UCSD-AML1 (cell line): ENCODE results near the gene ACTR3C.

ENCODE experiments used
- DNase-seq: peaks from one replicate; lab custom pipeline; 2025; ENCODE audit not compliant: unreplicated experiment; lab: John Stamatoyannopoulos, UW

The ACTR3C gene

GRCh38 chr7:150322833-150323681, at the start of gene ACTR3C, which contains the start of gene LRRC61:
ACTR3C (minus strand) TSS chr7:150323545; CDS start chr7:150295296, 28,249 bp downstream.
LRRC61 (plus strand) TSS chr7:150323355; CDS start chr7:150336862, 13,507 bp downstream.
- DNase-seq, result no peak

DNA sequence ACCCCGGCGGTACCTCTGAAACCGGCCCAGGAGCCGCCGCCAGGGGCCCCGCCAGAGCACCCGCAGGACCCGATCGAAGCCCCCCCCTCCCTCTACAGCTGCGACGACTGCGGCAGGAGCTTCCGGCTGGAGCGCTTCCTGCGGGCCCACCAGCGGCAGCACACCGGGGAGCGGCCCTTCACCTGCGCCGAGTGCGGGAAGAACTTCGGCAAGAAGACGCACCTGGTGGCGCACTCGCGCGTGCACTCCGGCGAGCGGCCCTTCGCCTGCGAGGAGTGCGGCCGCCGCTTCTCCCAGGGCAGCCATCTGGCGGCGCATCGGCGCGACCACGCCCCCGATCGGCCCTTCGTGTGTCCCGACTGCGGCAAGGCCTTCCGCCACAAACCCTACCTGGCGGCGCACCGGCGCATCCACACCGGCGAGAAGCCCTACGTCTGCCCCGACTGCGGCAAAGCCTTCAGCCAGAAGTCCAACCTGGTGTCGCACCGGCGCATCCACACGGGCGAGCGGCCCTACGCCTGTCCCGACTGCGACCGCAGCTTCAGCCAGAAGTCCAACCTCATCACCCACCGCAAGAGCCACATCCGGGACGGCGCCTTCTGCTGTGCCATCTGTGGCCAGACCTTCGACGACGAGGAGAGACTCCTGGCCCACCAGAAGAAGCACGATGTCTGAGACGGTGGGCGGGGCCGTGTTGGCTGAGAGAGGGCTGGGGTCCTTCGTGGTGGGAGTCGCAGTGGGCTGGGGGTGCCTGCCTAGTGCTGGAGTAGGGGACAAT, 49.1 kb upstream of the ACTR3C start:
- no peak for DNase-seq

DNA sequence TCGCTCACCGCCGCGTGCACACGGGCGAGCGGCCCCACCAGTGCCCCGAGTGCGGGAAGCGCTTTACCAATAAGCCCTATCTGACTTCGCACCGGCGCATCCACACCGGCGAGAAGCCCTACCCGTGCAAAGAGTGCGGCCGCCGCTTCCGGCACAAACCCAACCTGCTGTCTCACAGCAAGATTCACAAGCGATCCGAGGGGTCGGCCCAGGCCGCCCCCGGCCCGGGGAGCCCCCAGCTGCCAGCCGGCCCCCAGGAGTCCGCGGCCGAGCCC, 48.6 kb upstream of the ACTR3C start:
- no peak for DNase-seq

DNA sequence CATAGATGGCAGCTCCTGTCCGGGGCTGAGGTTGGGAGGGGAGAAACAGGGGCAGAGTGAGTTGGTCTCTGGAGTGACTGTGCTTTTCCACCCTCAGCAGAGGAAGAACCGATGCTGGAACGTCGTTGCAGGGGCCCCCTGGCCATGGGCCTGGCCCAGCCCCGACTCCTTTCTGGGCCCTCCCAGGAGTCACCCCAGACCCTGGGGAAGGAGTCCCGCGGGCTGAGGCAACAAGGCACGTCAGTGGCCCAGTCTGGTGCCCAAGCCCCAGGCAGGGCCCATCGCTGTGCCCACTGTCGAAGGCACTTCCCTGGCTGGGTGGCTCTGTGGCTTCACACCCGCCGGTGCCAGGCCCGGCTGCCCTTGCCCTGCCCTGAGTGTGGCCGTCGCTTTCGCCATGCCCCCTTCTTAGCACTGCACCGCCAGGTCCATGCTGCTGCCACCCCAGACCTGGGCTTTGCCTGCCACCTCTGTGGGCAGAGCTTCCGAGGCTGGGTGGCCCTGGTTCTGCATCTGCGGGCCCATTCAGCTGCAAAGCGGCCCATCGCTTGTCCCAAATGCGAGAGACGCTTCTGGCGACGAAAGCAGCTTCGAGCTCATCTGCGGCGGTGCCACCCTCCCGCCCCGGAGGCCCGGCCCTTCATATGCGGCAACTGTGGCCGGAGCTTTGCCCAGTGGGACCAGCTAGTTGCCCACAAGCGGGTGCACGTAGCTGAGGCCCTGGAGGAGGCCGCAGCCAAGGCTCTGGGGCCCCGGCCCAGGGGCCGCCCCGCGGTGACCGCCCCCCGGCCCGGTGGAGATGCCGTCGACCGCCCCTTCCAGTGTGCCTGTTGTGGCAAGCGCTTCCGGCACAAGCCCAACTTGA, 48.0 kb upstream of the ACTR3C start:
- no peak for DNase-seq

GRCh38 chr7:150370612-150371071, 47.3 kb upstream of the ACTR3C start:
- no peak for DNase-seq

DNA sequence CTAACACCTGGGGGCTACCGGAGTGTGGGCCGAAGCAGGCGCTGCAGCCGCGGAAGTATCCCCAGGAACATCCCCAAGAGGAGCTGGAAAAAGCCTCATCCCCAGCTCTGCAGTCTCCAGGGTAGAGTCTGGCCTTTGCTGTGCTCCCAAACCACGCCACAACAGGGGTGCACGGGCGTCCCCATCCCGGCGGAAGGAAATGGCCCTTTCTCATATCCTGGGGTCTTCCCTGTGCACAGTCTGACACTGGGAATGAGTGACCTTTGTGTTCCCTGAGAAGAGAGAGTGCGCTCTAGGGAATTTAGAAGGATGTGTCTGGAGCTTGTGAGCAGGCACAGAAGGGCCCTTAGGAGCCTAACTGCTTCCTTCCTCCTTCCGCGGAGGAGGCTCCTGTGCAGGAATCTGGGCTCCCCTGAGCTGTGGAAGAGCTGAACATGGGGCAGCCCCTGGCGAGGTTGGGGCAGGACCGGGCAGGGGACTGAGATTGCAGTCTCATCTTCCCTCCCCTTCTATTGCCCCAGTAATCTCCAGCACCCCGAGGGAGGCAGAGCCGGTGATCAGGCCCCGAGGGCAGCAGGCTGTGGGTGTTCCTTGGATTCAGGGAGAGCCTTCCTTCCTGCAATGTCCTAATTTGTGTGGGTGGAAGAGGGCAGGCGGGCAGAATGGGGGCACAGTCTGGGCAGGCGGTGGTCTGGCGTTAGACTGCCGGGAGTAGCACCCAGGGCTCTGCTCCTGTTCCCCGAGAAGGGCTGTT, 46.6 kb upstream of the ACTR3C start:
- DNase-seq, result no peak

GRCh38 chr7:150368884-150369747, 45.8 kb upstream of the ACTR3C start:
- peak; percentile 40 for DNase-seq

- DNase-seq, result peak; percentile 75
Measured at GRCh38 chr7:150368096-150368883, 44.9 kb upstream of the ACTR3C start, which contains the start of gene REPIN1. REPIN1 (plus strand) TSS chr7:150368822; CDS start chr7:150369712, 890 bp downstream.

- DNase-seq, result no peak
Measured at GRCh38 chr7:150367677-150368095, 44.3 kb upstream of the ACTR3C start.

DNA sequence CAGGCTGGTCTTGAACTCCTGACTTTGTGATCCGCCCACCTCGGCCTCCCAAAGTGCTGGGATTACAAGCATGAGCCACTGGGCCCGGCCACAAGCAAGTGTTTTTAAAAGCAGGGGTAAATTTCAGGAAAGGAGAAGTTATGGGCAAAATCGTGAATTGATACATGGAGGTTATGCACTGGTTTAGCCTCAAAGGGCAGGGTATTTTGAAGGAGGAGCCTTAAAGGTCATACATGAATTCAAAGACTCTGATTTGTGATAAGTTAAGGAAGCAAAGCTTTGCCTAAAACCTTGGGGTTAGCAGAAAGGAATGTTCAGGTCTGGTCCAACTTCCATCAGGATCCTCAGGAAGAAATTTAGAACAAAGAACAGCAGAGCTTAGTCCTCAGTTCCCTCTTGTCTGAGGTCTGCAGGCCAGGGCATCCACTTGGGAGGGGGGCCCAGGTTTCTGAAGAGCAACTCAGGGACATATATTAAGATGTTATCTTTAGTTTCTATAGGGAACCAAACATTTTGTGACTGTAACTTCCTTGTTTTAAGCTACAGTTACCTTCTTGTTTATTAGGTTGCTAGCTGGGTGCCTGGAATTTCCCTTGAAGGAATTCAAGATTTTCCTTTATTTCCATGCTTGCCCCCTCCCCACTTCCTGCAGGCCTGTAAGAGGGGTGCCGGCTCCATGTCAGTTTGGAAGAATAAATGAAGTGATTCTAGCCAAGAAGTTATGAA, 42.5 kb upstream of the ACTR3C start:
- DNase-seq, result no peak

DNA sequence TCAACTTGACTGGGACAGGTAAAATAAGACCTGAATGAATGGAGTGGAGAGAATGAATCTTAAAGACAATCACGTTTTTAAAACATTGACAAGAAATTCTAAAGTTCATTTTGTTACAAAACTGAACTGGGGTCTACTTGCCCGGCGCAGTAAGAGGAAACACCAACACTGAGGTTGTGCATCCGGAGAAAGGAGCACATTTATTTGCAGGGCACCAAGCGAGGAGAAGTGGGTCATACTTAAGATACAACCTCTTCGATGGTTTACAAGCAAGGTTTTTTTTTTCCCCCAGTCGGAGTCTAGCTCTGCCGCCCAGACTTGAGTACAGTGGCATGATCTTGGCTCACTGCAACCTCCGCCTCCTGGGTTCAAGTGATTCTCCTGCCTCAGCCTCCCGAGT, 41.8 kb upstream of the ACTR3C start:
- DNase-seq, result no peak

GRCh38 chr7:150363872-150364271, 40.5 kb upstream of the ACTR3C start:
- DNase-seq, result peak; percentile 12

GRCh38 chr7:150363370-150363769, 40.0 kb upstream of the ACTR3C start:
- DNase-seq, result no peak

DNA sequence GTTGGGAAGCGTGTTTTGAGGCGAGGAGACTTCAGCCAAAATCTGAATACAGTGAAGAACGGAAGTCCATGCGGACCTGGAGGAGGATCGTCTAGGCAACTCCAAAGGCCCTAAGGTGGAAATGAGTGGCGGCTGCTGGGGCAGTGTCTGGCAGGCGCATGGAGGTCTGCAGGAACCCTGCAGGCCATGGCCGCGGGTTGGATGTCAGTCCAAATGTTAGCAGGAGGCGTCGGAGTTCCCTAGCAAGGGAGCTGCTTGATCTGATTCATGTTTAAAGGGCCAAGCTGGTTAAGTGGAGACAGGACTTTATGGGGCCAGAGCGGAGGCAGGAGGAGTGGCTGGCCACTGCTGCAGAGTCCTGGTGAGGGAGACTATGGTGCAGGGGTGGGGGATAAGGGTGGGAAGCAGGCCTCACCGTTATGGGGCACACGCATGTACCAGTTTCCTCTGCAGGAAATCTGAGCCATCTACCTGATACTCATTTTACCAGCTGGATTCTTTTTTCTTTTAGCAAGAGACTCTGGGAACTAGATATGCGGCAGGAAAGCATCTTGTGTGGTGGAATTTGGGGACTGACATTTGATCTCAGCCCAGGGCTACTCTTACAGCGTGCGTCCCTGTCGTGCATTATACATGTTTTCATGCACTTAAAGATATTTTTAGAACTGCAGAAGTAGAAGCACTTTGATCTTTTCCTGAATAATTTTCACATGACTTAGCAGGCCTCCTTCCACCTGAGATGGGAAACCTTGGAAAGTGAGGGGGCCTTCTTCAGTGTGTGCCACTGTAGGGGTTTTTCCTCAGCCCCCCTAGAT, 38.7 kb upstream of the ACTR3C start:
- no peak for DNase-seq

- no peak for DNase-seq
Measured at GRCh38 chr7:150361402-150361801, 38.1 kb upstream of the ACTR3C start.

- no peak for DNase-seq
Measured at GRCh38 chr7:150360363-150361058, 37.2 kb upstream of the ACTR3C start.
